Measurements from ENCODE around the gene GRIN2C. TPM values are rescaled to one million over a fixed set of nuclear protein-coding genes. Genes with fewer than 3 reads are reported as not detected.

The GRIN2C gene
- total and polyA plus RNA-seq, 2 of the 4 experiments (the other 2 are of a cell fraction) = 0.22 TPM; not detected in 1

DNA sequence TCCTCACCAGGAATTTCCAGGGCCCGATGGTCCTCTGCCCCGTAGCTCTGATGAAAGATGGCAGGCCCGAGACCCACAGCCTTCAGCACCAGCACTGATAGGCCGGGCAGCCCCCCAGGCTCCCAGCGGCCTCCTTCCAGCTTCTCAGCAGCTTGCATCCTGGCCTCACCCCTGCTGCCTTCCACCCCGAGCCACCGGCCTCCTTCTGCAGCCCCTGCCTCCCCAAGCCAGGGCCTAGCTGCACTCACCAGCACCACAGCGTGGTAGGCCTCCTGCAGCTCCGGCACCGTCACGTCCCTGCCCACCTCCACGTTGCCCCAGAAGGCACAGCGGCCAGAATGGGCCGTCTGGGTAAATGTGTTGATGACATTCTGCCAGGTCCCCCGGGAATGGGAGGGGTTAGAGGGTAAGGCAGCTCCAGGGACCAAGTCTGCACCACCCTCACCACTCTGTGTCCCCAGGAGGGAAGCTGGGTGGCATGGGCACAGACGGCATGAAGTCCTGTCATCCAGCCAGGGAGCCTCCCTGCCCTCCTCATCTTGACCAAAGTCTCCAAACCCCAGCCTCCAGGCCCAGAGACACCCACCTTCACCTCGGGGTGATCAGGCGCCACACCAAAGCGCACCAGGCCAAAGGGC, 6.6 kb upstream of the GRIN2C start:
- in situ Hi-C loops (cut with MboI; ENCODE audit: low sequenced_read_pairs) = loop anchor here (5.0 to 25.0 kb wide), 3 partner anchors 74 to 654 kb away; partner anchors contain the start of genes RPL38 and TTYH2
- ATAC-seq (ENCODE audit: low read depth) = no peak

More for the DNA sequence above, 6.6 kb upstream of the GRIN2C start:
- Histone ChIP-seq H3K9me3 (ENCODE audit: control insufficient read depth, insufficient read depth, low read length) (no peaks in the 10 kb centered on the region), H3K18ac (ENCODE audit: low read depth, low read length) (no peak overlapping the region), H2AFZ (replicated peaks; ENCODE audit: low read length, poor library complexity) (no peak overlapping the region), H3K14ac (replicated peaks; ENCODE audit: low read depth, low read length) (no peak overlapping the region), H3K56ac (ENCODE audit: extremely low read depth, insufficient read depth, low read length) (no peak overlapping the region), H3K27me3 (ENCODE audit: control insufficient read depth, insufficient read depth, low read length) (peaks cover 10% of the 10 kb centered on the region), H2BK120ac (ENCODE audit: low read depth, low read length) (no peak overlapping the region), H3K4me1 (ENCODE audit: control insufficient read depth, insufficient read depth, low read length) (peaks cover under 1% of the 10 kb centered on the region; the same call in 1 of the 2 replicates), H2AK5ac (ENCODE audit: low read depth, low read length) (no peak overlapping the region), H2BK20ac (ENCODE audit: low read depth, low read length) (no peak overlapping the region), H4K5ac (ENCODE audit: low read depth, low read length) (no peak overlapping the region), H3K27ac (ENCODE audit: insufficient read depth, low read length) (no peak overlapping the region), H3K4me3 (ENCODE audit: insufficient read depth, low read depth, low read length) (no peak overlapping the region), H3K79me1 (ENCODE audit: low read depth in 1 of 2, low read length in 2 of 2) (peaks cover 4 to 13% of the 10 kb centered on the region in 2 experiments; a peak in 3 of 4 replicates), H3K36me3 (ENCODE audit: control insufficient read depth, insufficient read depth, low read length) (peaks cover 11% of the 10 kb centered on the region; the same call in 1 of the 2 replicates), H4K20me1 (ENCODE audit: insufficient read depth, low read length) (peaks cover 8% of the 10 kb centered on the region; the same call in 1 of the 2 replicates), H3K23ac (ENCODE audit: low read depth, low read length) (no peak overlapping the region), H3K4ac (ENCODE audit: low read depth, low read length) (no peak overlapping the region), H4K91ac (ENCODE audit: insufficient read depth, low read depth, low read length) (no peak overlapping the region), H3K9me1 (ENCODE audit: insufficient read depth, low read length) (peaks cover 4% of the 10 kb centered on the region; the same call in 1 of the 2 replicates), H4K8ac (ENCODE audit: low read depth in 2 of 2, low read length in 2 of 2) (no peak overlapping the region), H3K9ac (ENCODE audit: low read depth, low read length) (no peak overlapping the region), H2BK15ac (ENCODE audit: low read depth, low read length) (no peak overlapping the region), H2AK9ac (replicated peaks; ENCODE audit: low read depth, low read length, poor library complexity) (peak overlapping the region; percentile 26), H2BK5ac (ENCODE audit: low read depth, low read length, poor library complexity, severe bottlenecking) (no peak overlapping the region), H3K4me2 (ENCODE audit: low read depth, low read length) (no peak overlapping the region)
- TF ChIP-seq MXI1 (IDR thresholded peaks at IDR 0.05; ENCODE audit: borderline replicate concordance, low read depth, low read length) (no peak), BHLHE40 (IDR thresholded peaks at IDR 0.05; ENCODE audit: low read depth, low read length) (no peak)
- DNase-seq = no peak
- no TSS peak for BruUV-seq (replicated peaks)
- intact Hi-C loops (cut with micrococcal nuclease) (loop anchor here (10.0 kb wide), 1 partner anchor 492 kb away; no protein-coding TSS in a partner anchor), dilution Hi-C loops (cut with HindIII; ENCODE audit: low sequenced_read_pairs, unreplicated experiment) (no loop called here)
- POLR2A ChIA-PET (ENCODE audit: unreplicated experiment) = no interaction called here
- CTCF ChIA-PET = interaction anchor here (1.9 kb wide), 1 partner anchor 76 kb away, joined by 10 read pairs; no protein-coding TSS in a partner anchor
- WGBS, 2 experiments (ENCODE audit: extremely low coverage in 2 of 2, insufficient read length in 1 of 2) = 69% methylated on average over 10 of the region's 19 CpGs; no CpG with 5 or more reads in 1 of the 2 experiments

Measured in IMR-90 (cell line).